Naive thymus-derived CD4-positive, alpha-beta T cell (primary cell): ENCODE data around the gene OR2H2. TPM values are rescaled to one million over a fixed set of nuclear protein-coding genes. Genes with fewer than 3 reads are reported as not detected.

ENCODE experiments used
- ATAC-seq: fragments of 150-1000 bp; cut with Tn5 transposase; 2 replicates; pipeline ENCODE4 v1.10.0; 2021; ENCODE audit warnings: mild to moderate bottlenecking, moderate library complexity
- CTCF ChIA-PET: fragments of 350-600 bp; sonication (Branson Sonifier 250); formaldehyde crosslinking; loops from one replicate; lab custom pipeline; 2021; ENCODE audit warnings: antibody characterized with exemption; lab: Charles Lee
- POLR2A ChIA-PET: fragments of 350-600 bp; sonication (Branson Sonifier 250); formaldehyde crosslinking; loops from one replicate; lab custom pipeline; 2021; ENCODE audit warnings: antibody characterized with exemption, inconsistent platforms; lab: Charles Lee
- DNase-seq, 9 donors: peaks; one replicate each; pipeline versions ENCODE4 v3.0.0 to v3.0.0-alpha.2; 2020 to 2022; ENCODE audit warnings: mixed read lengths in 1 of 9
- H3K27ac ChIP-seq: one replicate; pipeline ENCODE4 v1.7.0; 2013; ENCODE audit warnings: mild to moderate bottlenecking, low read depth, low read length, moderate library complexity
- H3K27me3 ChIP-seq, 2 donors: one replicate each; pipeline ENCODE4 v1.7.0; 2013; ENCODE audit warnings: low read length in 2 of 2, mild to moderate bottlenecking in 2 of 2, moderate library complexity in 2 of 2; ENCODE audit not compliant: control insufficient read depth in 2 of 2, insufficient read depth in 2 of 2
- H3K36me3 ChIP-seq, 3 experiments: 1 replicate in 2 of 3; 2 replicates in 1 of 3; pipeline ENCODE4 v1.7.0; 2013; ENCODE audit warnings: low read length in 3 of 3, mild to moderate bottlenecking in 3 of 3, moderate library complexity in 1 of 3; ENCODE audit not compliant: insufficient read depth in 3 of 3, control insufficient read depth in 2 of 3
- H3K4me1 ChIP-seq, 2 donors: one replicate each; pipeline ENCODE4 v1.7.0; 2013; ENCODE audit warnings: low read length in 2 of 2, mild to moderate bottlenecking in 2 of 2, moderate library complexity in 1 of 2; ENCODE audit not compliant: control insufficient read depth in 2 of 2, insufficient read depth in 2 of 2
- H3K4me3 ChIP-seq: 2 replicates; pipeline ENCODE4 v1.7.0; 2013; ENCODE audit warnings: mild to moderate bottlenecking, low read length
- H3K9me3 ChIP-seq, 3 experiments: 1 replicate in 2 of 3; 2 replicates in 1 of 3; pipeline ENCODE4 v1.7.0; 2013; ENCODE audit warnings: low read length in 3 of 3; ENCODE audit not compliant: control insufficient read depth in 2 of 3
- H3K27ac Mint-ChIP-seq, 9 donors: one replicate each; pipeline ENCODE4 v1.8.0; 2020 to 2022; ENCODE audit warnings: mixed read lengths in 9 of 9, mild to moderate bottlenecking in 8 of 9, moderate library complexity in 5 of 9, inconsistent platforms in 2 of 9
- H3K27me3 Mint-ChIP-seq, 5 donors: one replicate each; pipeline ENCODE4 v1.8.0; 2021 to 2022; ENCODE audit warnings: mixed read lengths in 5 of 5, mild to moderate bottlenecking in 1 of 5
- H3K36me3 Mint-ChIP-seq, 5 donors: one replicate each; pipeline ENCODE4 v1.8.0; 2020 to 2022; ENCODE audit warnings: mixed read lengths in 5 of 5, mild to moderate bottlenecking in 3 of 5, inconsistent platforms in 1 of 5
- H3K4me1 Mint-ChIP-seq, 7 donors: one replicate each; pipeline ENCODE4 v1.8.0; 2020 to 2022; ENCODE audit warnings: mixed read lengths in 7 of 7, mild to moderate bottlenecking in 3 of 7, inconsistent platforms in 1 of 7
- H3K4me3 Mint-ChIP-seq, 10 donors: one replicate each; pipeline ENCODE4 v1.8.0; 2020 to 2022; ENCODE audit warnings: mild to moderate bottlenecking in 10 of 10, mixed read lengths in 10 of 10, moderate library complexity in 6 of 10, inconsistent platforms in 2 of 10
- H3K9me3 Mint-ChIP-seq, 11 donors: one replicate each; pipeline ENCODE4 v1.8.0; 2020 to 2022; ENCODE audit warnings: mixed read lengths in 11 of 11, mild to moderate bottlenecking in 4 of 11, inconsistent platforms in 1 of 11, moderate library complexity in 1 of 11
- intact Hi-C, 2 donors: fragments of 100-400 bp; cut with micrococcal nuclease; formaldehyde crosslinking; loops; one replicate each; pipeline ENCODE4 v1.15.1; 2023
- polyA plus RNA-seq, 2 donors: library from polyadenylated mRNA; unstranded; fragments of 300-500 nt; fragmentation: Illumina TruSeq; gene quantifications; one replicate each; pipeline ENCODE4 v1.2.3, GENCODE V29; 2021
- total RNA-seq, 6 experiments: library from RNA in 5 of 6; stranded (reverse) in 5 of 6; gene quantifications; 1 replicate in 5 of 6; 2 replicates in 1 of 6; pipeline ENCODE4 v1.2.3 and lab custom pipeline; 2021 to 2026

OR2H2 gene
- total and polyA plus RNA-seq, 7 experiments from 2014 or later = not detected

DNA sequence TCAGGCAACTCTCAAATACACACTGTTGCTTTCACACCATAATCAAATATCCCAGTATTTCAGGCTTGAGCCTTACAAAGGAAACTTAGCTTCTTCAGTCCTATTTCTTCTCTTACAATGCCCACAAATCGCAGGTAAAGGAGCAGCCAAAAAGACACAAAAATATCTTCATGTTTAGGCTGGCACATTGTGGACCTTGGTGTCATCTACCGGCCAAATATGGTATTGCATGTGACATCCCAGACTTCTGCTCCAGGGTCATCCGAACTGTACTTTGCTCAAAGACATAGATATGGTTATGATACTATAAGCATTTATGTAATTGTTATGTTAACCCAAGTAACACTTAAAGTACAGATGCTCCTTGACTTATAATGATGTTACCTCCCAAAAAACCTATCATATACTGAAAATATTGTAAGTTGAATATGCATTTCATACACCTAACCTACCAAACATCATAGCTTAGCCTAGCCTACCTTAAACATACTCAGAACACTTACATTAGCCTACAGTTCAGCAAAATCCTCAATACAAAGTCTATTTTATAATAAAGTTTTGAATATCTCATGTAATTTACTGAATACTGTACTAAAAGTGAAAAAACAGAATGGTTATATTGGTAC is 4.6 kb downstream of the OR2H2 start:
- DNase-seq (peak; percentile 14 to 62 (median 48)), ATAC-seq (peak; percentile 80)
- Histone ChIP-seq H3K4me3 (no peak overlapping the region), H3K9me3 (no peaks in the 10 kb centered on the region), H3K4me1 (no peaks in the 10 kb centered on the region), H3K27me3 (peaks cover 0 to 5% of the 10 kb centered on the region in 2 donors), H3K36me3 (no peaks in the 10 kb centered on the region), H3K27ac (no peak overlapping the region)
- no peak overlapping the region for H3K4me3 Mint-ChIP-seq
- ChIA-PET POLR2A (no interaction called here), CTCF (interaction anchor here (0.7 to 1.4 kb wide), 3 partner anchors 12 to 157 kb away, joined by 3 to 4 read pairs (median 3); no protein-coding TSS in a partner anchor)
- intact Hi-C loops = loop anchor here (1.0 to 10.0 kb wide), 4 partner anchors 572 to 903 kb away; no protein-coding TSS in a partner anchor
- H3K9me3 Mint-ChIP-seq = no peaks in the 10 kb centered on the region
- H3K27me3 Mint-ChIP-seq = peaks cover 11 to 38% (median 28%) of the 10 kb centered on the region in 5 donors
- no peaks in the 10 kb centered on the region for H3K36me3 Mint-ChIP-seq
- H3K4me1 Mint-ChIP-seq = peaks cover 0 to 6% (median 0%) of the 10 kb centered on the region in 7 donors
- H3K27ac Mint-ChIP-seq = no peak overlapping the region

DNA sequence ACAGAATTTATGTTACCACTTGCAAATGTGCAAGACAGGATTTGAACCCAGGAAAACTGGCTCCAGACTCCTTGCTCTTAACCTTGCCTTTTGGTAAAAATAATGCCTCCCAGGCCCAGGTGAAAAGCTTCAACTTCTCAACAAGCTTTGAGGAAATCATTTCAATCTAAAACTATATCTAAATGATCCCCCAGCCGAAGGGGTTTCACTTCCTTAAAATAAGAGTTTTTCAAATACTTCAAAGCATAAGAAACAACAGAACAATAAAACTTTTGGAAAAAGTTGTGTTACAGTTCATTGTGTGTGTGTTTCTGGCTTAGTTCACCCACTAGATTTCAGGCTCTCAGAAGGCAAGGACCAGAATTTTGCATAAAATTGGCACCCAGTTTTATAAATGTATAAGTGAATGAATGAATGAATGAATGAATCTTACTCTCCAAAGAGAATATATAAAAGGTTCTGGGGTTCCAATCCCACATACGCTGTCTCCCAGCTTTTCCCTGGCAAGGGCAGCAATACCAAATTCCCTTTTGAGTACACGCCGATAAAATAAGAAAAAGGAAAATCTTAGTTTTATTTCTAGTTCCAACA is 5.4 kb downstream of the OR2H2 start:
- Mint-ChIP-seq H3K27me3 (peaks cover 11 to 33% (median 23%) of the 10 kb centered on the region in 5 donors), H3K4me3 (no peak overlapping the region), H3K36me3 (no peaks in the 10 kb centered on the region), H3K27ac (no peak overlapping the region), H3K4me1 (peaks cover 0 to 6% (median 0%) of the 10 kb centered on the region in 7 donors), H3K9me3 (no peaks in the 10 kb centered on the region)
- Histone ChIP-seq H3K36me3 (no peaks in the 10 kb centered on the region), H3K4me1 (no peaks in the 10 kb centered on the region), H3K9me3 (no peaks in the 10 kb centered on the region), H3K27me3 (peaks cover 0 to 5% of the 10 kb centered on the region in 2 donors), H3K27ac (no peak overlapping the region), H3K4me3 (no peak overlapping the region)
- CTCF ChIA-PET = interaction anchor here (0.6 to 1.4 kb wide), 4 partner anchors 51 to 752 kb away, joined by 3 to 4 read pairs (median 4); no protein-coding TSS in a partner anchor
- intact Hi-C loops = no loop called here
- ATAC-seq (no peak), DNase-seq (no peak)
- POLR2A ChIA-PET = no interaction called here

DNA sequence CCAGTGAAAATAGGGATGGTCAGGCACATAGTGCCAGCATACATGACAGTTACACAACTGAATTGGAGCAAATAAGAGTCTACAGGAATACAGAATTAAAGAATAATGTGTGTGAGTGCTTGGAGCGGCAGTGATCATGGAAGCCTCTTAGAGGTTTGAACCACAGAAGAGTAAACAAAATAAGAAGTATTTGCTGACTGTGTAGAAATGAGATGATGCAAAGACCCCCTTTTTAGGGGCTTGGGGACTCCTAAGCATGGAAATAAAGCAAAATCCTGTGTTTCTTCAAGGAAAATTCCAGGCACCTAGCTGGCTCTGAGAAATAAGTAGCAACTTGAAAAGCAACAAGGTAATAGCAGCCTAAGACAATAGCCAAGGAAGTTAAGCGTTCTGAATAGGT is 6.8 kb downstream of the OR2H2 start:
- no peaks in the 10 kb centered on the region for H3K36me3 ChIP-seq
- ATAC-seq (no peak), DNase-seq (no peak)
- H3K4me3 ChIP-seq = no peak overlapping the region
- H3K9me3 ChIP-seq = no peaks in the 10 kb centered on the region
- Mint-ChIP-seq H3K4me1 (peaks cover 0 to 6% (median 0%) of the 10 kb centered on the region in 7 donors), H3K27me3 (peaks cover 11 to 30% (median 14%) of the 10 kb centered on the region in 5 donors), H3K9me3 (no peaks in the 10 kb centered on the region), H3K27ac (no peak overlapping the region), H3K36me3 (no peaks in the 10 kb centered on the region), H3K4me3 (no peak overlapping the region)
- ChIA-PET POLR2A (interaction anchor here (0.9 kb wide), 1 partner anchor 9 kb away, joined by 3 read pairs; no protein-coding TSS in a partner anchor), CTCF (no interaction called here)
- no peaks in the 10 kb centered on the region for H3K27me3 ChIP-seq
- intact Hi-C loops = no loop called here
- no peaks in the 10 kb centered on the region for H3K4me1 ChIP-seq
- H3K27ac ChIP-seq = no peak overlapping the region

DNA sequence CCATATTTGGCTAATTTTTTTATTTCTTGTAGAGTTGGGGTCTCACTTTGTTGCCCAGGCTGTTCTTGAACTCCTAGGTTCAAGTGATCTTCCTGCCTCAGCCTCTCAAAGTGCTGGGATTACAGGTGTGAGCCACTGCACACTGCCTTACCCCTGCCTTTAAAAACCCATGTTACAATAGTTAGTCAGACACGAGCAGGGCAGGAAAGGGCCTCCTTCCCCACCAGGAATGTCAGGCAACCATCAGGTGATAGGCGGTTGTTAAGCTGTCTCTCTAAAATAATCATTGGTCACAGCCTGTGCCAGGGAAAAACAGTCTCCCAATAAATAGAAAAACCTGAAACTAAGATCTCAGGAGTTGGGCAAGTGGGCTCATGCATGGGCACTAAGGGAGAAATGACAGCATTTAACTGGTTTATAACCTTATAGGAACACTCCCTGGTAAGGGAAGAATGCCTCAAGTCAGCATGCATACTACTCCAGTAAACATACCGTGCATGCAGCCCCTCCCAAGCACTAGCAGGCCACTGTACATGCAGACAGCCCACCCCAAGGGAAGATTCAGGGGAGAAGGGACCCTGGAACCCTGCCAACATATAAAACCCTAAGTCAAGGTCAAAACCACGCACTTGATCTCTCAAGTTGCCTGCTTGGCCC is 8.4 kb downstream of the OR2H2 start:
- Mint-ChIP-seq H3K4me3 (no peak overlapping the region), H3K27me3 (peaks cover 4 to 17% (median 14%) of the 10 kb centered on the region in 5 donors), H3K9me3 (no peaks in the 10 kb centered on the region), H3K4me1 (peaks cover 0 to 6% (median 0%) of the 10 kb centered on the region in 7 donors), H3K27ac (no peak overlapping the region), H3K36me3 (no peaks in the 10 kb centered on the region)
- ChIA-PET CTCF (no interaction called here), POLR2A (no interaction called here)
- no peaks in the 10 kb centered on the region for H3K27me3 ChIP-seq
- DNase-seq (no peak), ATAC-seq (no peak)
- intact Hi-C loops = no loop called here
- no peak overlapping the region for H3K27ac ChIP-seq
- H3K4me3 ChIP-seq = no peak overlapping the region
- H3K9me3 ChIP-seq = no peaks in the 10 kb centered on the region
- H3K4me1 ChIP-seq = no peaks in the 10 kb centered on the region
- no peaks in the 10 kb centered on the region for H3K36me3 ChIP-seq

DNA sequence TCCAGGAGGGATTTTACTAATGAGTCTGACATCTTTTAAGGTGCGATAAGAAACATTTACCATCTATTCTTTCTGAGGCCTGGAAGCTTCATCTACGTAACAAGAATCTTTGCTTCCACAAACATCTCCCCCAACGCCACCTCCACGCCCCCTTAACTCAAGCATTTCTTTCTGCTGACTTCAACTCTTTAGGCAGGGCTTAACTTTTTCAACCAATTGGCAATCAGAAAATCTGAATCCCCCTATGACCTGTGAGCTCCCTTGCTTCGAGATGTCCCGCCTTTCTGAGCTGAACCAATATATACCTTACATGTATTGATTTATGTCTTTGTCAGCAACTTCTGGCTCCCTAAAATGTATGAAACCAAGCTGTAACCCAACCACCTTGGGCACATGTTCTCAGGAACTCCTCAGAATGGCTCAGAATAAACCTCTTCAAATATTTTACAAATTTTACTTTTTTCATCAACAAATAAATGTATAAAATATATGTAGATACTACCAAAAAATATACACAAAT is 11.5 kb downstream of the OR2H2 start:
- ATAC-seq (no peak), DNase-seq (no peak)
- no peak overlapping the region for H3K4me3 Mint-ChIP-seq
- H3K36me3 ChIP-seq = no peaks in the 10 kb centered on the region
- no peaks in the 10 kb centered on the region for H3K9me3 Mint-ChIP-seq
- H3K4me3 ChIP-seq = no peak overlapping the region
- H3K4me1 Mint-ChIP-seq = no peaks in the 10 kb centered on the region
- no peaks in the 10 kb centered on the region for H3K27me3 ChIP-seq
- H3K36me3 Mint-ChIP-seq = peaks cover 0 to 2% (median 0%) of the 10 kb centered on the region in 5 donors
- intact Hi-C loops = no loop called here
- peaks cover 0 to 9% (median 3%) of the 10 kb centered on the region in 5 donors for H3K27me3 Mint-ChIP-seq
- H3K4me1 ChIP-seq = no peaks in the 10 kb centered on the region
- H3K9me3 ChIP-seq = no peaks in the 10 kb centered on the region
- CTCF ChIA-PET = no interaction called here
- no peak overlapping the region for H3K27ac ChIP-seq
- no peak overlapping the region for H3K27ac Mint-ChIP-seq
- POLR2A ChIA-PET = no interaction called here

DNA sequence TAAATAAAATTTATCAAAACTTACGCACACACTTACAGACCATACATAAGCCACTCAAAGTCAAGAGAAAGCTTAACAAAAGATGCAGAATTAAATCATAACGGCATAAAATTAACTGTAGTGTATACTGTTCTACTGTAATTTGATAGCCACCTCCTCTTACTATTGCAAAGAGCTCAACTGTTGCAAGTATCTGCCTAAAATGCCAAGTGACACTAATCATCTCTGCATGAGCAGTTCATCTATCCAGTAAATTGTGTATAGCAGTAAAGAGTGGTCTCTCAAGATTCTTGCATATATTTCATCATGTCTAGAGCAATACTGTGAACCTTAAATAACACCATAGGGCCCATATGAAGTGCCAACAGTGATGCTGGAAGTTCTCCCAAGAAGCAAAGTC is 12.3 kb downstream of the OR2H2 start:
- Mint-ChIP-seq H3K9me3 (no peaks in the 10 kb centered on the region), H3K27ac (no peak overlapping the region), H3K36me3 (peaks cover 0 to 2% (median 0%) of the 10 kb centered on the region in 5 donors), H3K4me3 (no peak overlapping the region), H3K27me3 (peaks cover 0 to 9% (median 3%) of the 10 kb centered on the region in 5 donors), H3K4me1 (no peaks in the 10 kb centered on the region)
- H3K4me3 ChIP-seq = no peak overlapping the region
- no peak for DNase-seq
- H3K4me1 ChIP-seq = no peaks in the 10 kb centered on the region
- CTCF ChIA-PET = no interaction called here
- POLR2A ChIA-PET = no interaction called here
- no peaks in the 10 kb centered on the region for H3K36me3 ChIP-seq
- intact Hi-C loops = no loop called here
- no peaks in the 10 kb centered on the region for H3K9me3 ChIP-seq
- ATAC-seq = no peak
- H3K27ac ChIP-seq = no peak overlapping the region
- no peaks in the 10 kb centered on the region for H3K27me3 ChIP-seq
